ENCODE data around the gene HDGF. TPM values are rescaled to one million over a fixed set of nuclear protein-coding genes. Genes with fewer than 3 reads are reported as not detected.

Gene HDGF
- total and polyA plus RNA-seq, 9 of the 15 experiments (the other 6 are each of a cell fraction or from before 2014, with no cell fraction given), result 38.8 to 601 (median 400) TPM

DNA sequence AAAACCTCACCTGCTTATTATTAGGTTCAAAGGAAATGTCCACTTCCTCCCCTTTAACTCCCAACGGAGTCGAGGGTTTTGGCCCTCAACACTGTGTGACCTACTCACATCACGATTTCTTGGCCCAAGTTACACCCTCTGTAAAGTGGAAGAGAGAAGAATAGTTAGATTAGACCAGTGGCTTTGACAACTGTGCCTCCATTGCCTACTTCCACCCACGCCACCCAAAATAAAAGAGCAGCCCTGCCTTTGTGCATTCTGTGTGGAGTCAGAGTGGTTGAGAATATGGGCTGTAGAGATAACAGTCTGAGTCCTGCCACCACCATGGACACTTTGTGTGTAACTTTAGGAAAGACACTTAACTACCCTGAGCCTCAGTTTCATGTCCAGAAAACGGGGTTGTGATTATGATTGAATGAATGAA is 4.1 kb upstream of the HDGF start (continued):
- TF ChIP-seq, protein P1, sequence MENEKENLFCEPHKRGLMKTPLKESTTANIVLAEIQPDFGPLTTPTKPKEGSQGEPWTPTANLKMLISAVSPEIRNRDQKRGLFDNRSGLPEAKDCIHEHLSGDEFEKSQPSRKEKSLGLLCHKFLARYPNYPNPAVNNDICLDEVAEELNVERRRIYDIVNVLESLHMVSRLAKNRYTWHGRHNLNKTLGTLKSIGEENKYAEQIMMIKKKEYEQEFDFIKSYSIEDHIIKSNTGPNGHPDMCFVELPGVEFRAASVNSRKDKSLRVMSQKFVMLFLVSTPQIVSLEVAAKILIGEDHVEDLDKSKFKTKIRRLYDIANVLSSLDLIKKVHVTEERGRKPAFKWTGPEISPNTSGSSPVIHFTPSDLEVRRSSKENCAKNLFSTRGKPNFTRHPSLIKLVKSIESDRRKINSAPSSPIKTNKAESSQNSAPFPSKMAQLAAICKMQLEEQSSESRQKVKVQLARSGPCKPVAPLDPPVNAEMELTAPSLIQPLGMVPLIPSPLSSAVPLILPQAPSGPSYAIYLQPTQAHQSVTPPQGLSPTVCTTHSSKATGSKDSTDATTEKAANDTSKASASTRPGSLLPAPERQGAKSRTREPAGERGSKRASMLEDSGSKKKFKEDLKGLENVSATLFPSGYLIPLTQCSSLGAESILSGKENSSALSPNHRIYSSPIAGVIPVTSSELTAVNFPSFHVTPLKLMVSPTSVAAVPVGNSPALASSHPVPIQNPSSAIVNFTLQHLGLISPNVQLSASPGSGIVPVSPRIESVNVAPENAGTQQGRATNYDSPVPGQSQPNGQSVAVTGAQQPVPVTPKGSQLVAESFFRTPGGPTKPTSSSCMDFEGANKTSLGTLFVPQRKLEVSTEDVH (IDR thresholded peaks at IDR 0.05; ENCODE audit: low read depth, partially characterized antibody), result no peak
- TF ChIP-seq, protein P2, sequence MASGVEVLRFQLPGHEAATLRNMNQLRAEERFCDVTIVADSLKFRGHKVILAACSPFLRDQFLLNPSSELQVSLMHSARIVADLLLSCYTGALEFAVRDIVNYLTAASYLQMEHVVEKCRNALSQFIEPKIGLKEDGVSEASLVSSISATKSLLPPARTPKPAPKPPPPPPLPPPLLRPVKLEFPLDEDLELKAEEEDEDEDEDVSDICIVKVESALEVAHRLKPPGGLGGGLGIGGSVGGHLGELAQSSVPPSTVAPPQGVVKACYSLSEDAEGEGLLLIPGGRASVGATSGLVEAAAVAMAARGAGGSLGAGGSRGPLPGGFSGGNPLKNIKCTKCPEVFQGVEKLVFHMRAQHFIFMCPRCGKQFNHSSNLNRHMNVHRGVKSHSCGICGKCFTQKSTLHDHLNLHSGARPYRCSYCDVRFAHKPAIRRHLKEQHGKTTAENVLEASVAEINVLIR (CRISPR knock-in tag; IDR thresholded peaks at IDR 0.05), result peak; percentile 54
- TF ChIP-seq HLTF (IDR thresholded peaks at IDR 0.05) (no peak), ZNF75A (CRISPR knock-in tag; IDR thresholded peaks at IDR 0.05) (peak; percentile 48; the same call in 1 of the 2 replicates), ILF3 (IDR thresholded peaks at IDR 0.05; ENCODE audit: borderline replicate concordance) (no peak), ZNF41 (CRISPR knock-in tag; conservative IDR thresholded peaks at IDR 0.05) (peak; percentile 87), ZNF239 (CRISPR knock-in tag; IDR thresholded peaks at IDR 0.05) (peak; percentile 81), IFI16 (CRISPR knock-in tag; IDR thresholded peaks at IDR 0.05) (peak; percentile 92), ZKSCAN8 (CRISPR knock-in tag; IDR thresholded peaks at IDR 0.05) (peak; percentile 80; the same call in 1 of the 2 replicates), EHMT2 (IDR thresholded peaks at IDR 0.05) (no peak), ARID1B (IDR thresholded peaks at IDR 0.05) (peak; percentile 77), RFX7 (CRISPR knock-in tag; IDR thresholded peaks at IDR 0.05) (0 out of 2 replicates have a peak, but pooled peaks have one; percentile 24), ATF4 (CRISPR knock-in tag; IDR thresholded peaks at IDR 0.05) (peak; percentile 88), CBX5 (IDR thresholded peaks at IDR 0.05; ENCODE audit: borderline replicate concordance, low read depth) (no peak), RBBP5 (IDR thresholded peaks at IDR 0.05; ENCODE audit: borderline replicate concordance, insufficient read depth, low read length, poor library complexity, severe bottlenecking) (peak; percentile 37)
- TF ChIP-seq, protein P3, sequence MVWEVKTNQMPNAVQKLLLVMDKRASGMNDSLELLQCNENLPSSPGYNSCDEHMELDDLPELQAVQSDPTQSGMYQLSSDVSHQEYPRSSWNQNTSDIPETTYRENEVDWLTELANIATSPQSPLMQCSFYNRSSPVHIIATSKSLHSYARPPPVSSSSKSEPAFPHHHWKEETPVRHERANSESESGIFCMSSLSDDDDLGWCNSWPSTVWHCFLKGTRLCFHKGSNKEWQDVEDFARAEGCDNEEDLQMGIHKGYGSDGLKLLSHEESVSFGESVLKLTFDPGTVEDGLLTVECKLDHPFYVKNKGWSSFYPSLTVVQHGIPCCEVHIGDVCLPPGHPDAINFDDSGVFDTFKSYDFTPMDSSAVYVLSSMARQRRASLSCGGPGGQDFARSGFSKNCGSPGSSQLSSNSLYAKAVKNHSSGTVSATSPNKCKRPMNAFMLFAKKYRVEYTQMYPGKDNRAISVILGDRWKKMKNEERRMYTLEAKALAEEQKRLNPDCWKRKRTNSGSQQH (CRISPR knock-in tag; IDR thresholded peaks at IDR 0.05), result peak; percentile 74; the same call in 1 of the 2 replicates
- TF ChIP-seq, protein P4, sequence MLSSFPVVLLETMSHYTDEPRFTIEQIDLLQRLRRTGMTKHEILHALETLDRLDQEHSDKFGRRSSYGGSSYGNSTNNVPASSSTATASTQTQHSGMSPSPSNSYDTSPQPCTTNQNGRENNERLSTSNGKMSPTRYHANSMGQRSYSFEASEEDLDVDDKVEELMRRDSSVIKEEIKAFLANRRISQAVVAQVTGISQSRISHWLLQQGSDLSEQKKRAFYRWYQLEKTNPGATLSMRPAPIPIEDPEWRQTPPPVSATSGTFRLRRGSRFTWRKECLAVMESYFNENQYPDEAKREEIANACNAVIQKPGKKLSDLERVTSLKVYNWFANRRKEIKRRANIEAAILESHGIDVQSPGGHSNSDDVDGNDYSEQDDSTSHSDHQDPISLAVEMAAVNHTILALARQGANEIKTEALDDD (IDR thresholded peaks at IDR 0.05), result peak; percentile 82
- TF ChIP-seq, protein P5, sequence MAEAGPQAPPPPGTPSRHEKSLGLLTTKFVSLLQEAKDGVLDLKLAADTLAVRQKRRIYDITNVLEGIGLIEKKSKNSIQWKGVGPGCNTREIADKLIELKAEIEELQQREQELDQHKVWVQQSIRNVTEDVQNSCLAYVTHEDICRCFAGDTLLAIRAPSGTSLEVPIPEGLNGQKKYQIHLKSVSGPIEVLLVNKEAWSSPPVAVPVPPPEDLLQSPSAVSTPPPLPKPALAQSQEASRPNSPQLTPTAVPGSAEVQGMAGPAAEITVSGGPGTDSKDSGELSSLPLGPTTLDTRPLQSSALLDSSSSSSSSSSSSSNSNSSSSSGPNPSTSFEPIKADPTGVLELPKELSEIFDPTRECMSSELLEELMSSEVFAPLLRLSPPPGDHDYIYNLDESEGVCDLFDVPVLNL (CRISPR knock-in tag; IDR thresholded peaks at IDR 0.05; ENCODE audit: low read depth), result no peak

Measured in K562 (cell line).